Panc1 (cell line): Measurements from ENCODE around the gene DOCK1. TPM values are rescaled to one million over a fixed set of nuclear protein-coding genes. Genes with fewer than 3 reads are reported as not detected.

Experiments
- ATAC-seq: fragments of 200-7000 bp; cut with Tn5 transposase; 2 replicates; pipeline ENCODE4 v1.9.1; 2020; ENCODE audit warnings: mild to moderate bottlenecking, moderate library complexity
- BruUV-seq: library from RNA; stranded (reverse); fragments of 400-500 nt; replicated peaks from 2 replicates; lab custom pipeline; 2021; lab: Mats Ljungman, UMichigan
- CTCF ChIA-PET: fragments of 300-600 bp; sonication (Branson Sonifier 250); formaldehyde crosslinking; loops from one replicate; lab custom pipeline; 2022; ENCODE audit warnings: antibody characterized with exemption; lab: Charles Lee
- POLR2A ChIA-PET: fragments of 300-600 bp; sonication (Branson Sonifier 250); formaldehyde crosslinking; loops from one replicate; lab custom pipeline; 2022; ENCODE audit warnings: antibody characterized with exemption; lab: Charles Lee
- DNase-seq: peaks from one replicate; pipeline ENCODE4 v3.0.0-alpha.2; 2010; ENCODE audit warnings: low read depth, low spot score
- H3K27ac ChIP-seq: 2 replicates; pipeline ENCODE4 v1.5.1; 2011; ENCODE audit warnings: mild to moderate bottlenecking, low read length, inconsistent platforms
- H3K27me3 ChIP-seq: fragments of 200-500 bp; sonication (Bioruptor generic); 2 replicates; pipeline ENCODE4 v1.6.0; 2014; ENCODE audit warnings: low read length, inconsistent platforms; ENCODE audit not compliant: control insufficient read depth, insufficient read depth
- H3K36me3 ChIP-seq: fragments of 200-500 bp; sonication (Bioruptor generic); 2 replicates; pipeline ENCODE4 v1.5.1; 2014; ENCODE audit warnings: inconsistent platforms, mild to moderate bottlenecking, low read length, moderate library complexity; ENCODE audit not compliant: control insufficient read depth, insufficient read depth
- H3K4me1 ChIP-seq: 2 replicates; pipeline ENCODE4 v1.5.1; 2011; ENCODE audit warnings: inconsistent platforms, mild to moderate bottlenecking, low read length, moderate library complexity; ENCODE audit not compliant: control insufficient read depth, insufficient read depth
- H3K4me3 ChIP-seq, 2 experiments: 2 replicates each; pipeline ENCODE4 v1.5.1; 2011 to 2012; ENCODE audit warnings: low read depth in 2 of 2, low read length in 2 of 2, mild to moderate bottlenecking in 2 of 2, inconsistent platforms in 1 of 2, moderate library complexity in 1 of 2
- H3K9me3 ChIP-seq: fragments of 200-500 bp; sonication (Bioruptor generic); 2 replicates; pipeline ENCODE4 v1.5.1; 2014; ENCODE audit warnings: low read depth, mild to moderate bottlenecking, inconsistent platforms, low read length, moderate library complexity; ENCODE audit not compliant: control insufficient read depth, insufficient read depth
- POLR2AphosphoS5 ChIP-seq: IDR thresholded peaks from 2 replicates; pipeline ENCODE4 v1.6.1; 2012; ENCODE audit warnings: mild to moderate bottlenecking, low read depth, low read length, moderate library complexity
- SIN3A ChIP-seq: IDR thresholded peaks from 2 replicates; pipeline ENCODE4 v1.6.1; 2012; ENCODE audit warnings: low read depth, mild to moderate bottlenecking, low read length, moderate library complexity, borderline replicate concordance; ENCODE audit not compliant: insufficient read depth
- TCF7L2 ChIP-seq: IDR thresholded peaks from 2 replicates; pipeline ENCODE4 v1.6.1; 2011; ENCODE audit warnings: mild to moderate bottlenecking, low read depth, low read length, inconsistent platforms
- in situ Hi-C: cut with HindIII; loops from 2 replicates; pipeline ENCODE4 v1.10.0; 2016; ENCODE audit warnings: low sequenced_read_pairs, low pct_unique_long_range_greater_than_20kb
- intact Hi-C: fragments of 100-400 bp; cut with micrococcal nuclease; formaldehyde crosslinking; loops from one replicate; pipeline ENCODE4 v1.10.0; 2022; ENCODE audit not compliant: unreplicated experiment
- total RNA-seq: library from RNA; stranded (reverse); gene quantifications from one replicate; pipeline ENCODE4 v1.2.1, GENCODE V29; 2021; ENCODE audit not compliant: unreplicated experiment
- TF ChIP-seq, protein P1 (sequence below): fragments of 450-650 bp; IDR thresholded peaks from 2 replicates; pipeline ENCODE4 v1.5.1; 2017; ENCODE audit warnings: mild to moderate bottlenecking
- TF ChIP-seq, protein P2 (sequence below), 2 experiments: IDR thresholded peaks; 2 replicates each; pipeline ENCODE4 v1.6.1; 2011 to 2012; ENCODE audit warnings: low read depth in 2 of 2, control low read depth in 1 of 2, low read length in 1 of 2, mild to moderate bottlenecking in 1 of 2, moderate library complexity in 1 of 2; ENCODE audit not compliant: insufficient read depth in 1 of 2

Gene DOCK1
- total RNA-seq, 1 experiment from 2014 or later = 67.6 TPM

DNA sequence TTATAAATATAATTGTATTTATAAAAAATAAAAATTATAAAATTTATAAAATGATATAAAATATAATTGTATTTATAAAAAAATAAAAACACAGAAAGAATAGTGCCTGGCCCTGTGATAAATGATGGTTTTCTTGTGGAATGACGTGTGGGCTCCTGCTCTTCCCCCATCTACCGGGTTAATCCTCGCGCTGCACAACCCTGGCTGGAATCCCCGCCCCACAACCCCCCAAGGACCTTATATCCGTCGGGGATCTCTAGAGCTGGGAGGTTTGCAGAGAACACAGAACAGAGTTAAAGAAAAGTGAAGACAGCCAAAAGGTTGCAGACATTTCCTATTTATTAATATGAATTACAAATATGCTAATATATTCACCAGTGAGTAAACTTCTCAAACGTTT, 548.5 kb downstream of the DOCK1 start:
- in situ Hi-C loops (no loop called here), intact Hi-C loops (no loop called here)
- no peak for ATAC-seq

DNA sequence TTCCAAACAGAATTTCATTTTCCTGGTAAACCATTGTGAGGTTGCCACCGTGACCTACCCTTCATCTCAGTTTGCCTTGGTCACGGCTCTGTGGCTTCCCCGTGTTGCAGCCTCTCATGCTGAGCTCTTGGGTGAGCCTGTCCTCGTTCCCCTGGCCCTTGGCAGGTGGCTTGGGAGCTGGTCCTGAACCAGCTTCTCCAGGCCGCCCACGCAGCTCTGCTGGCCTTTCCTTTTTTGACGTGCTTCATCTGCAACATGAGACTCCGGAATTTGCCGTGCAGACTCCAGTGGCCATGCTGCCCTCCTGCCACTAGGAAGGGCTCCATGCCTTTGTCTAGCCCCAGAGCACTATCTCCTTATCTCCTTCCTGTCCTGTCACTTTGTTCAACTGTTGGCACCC, 550.9 kb downstream of the DOCK1 start:
- CTCF ChIA-PET = no interaction called here
- intact Hi-C loops (no loop called here), in situ Hi-C loops (no loop called here)
- POLR2A ChIA-PET = interaction anchor here (0.6 kb wide), 1 partner anchor 591 kb away, joined by 13 read pairs; no protein-coding TSS in a partner anchor
- H3K4me1 ChIP-seq = no peaks in the 10 kb centered on the region
- BruUV-seq = no TSS peak
- TF ChIP-seq POLR2AphosphoS5 (no peak), TCF7L2 (no peak), SIN3A (no peak)
- TF ChIP-seq, protein P1, sequence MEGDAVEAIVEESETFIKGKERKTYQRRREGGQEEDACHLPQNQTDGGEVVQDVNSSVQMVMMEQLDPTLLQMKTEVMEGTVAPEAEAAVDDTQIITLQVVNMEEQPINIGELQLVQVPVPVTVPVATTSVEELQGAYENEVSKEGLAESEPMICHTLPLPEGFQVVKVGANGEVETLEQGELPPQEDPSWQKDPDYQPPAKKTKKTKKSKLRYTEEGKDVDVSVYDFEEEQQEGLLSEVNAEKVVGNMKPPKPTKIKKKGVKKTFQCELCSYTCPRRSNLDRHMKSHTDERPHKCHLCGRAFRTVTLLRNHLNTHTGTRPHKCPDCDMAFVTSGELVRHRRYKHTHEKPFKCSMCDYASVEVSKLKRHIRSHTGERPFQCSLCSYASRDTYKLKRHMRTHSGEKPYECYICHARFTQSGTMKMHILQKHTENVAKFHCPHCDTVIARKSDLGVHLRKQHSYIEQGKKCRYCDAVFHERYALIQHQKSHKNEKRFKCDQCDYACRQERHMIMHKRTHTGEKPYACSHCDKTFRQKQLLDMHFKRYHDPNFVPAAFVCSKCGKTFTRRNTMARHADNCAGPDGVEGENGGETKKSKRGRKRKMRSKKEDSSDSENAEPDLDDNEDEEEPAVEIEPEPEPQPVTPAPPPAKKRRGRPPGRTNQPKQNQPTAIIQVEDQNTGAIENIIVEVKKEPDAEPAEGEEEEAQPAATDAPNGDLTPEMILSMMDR = no peak
- TF ChIP-seq, protein P2, sequence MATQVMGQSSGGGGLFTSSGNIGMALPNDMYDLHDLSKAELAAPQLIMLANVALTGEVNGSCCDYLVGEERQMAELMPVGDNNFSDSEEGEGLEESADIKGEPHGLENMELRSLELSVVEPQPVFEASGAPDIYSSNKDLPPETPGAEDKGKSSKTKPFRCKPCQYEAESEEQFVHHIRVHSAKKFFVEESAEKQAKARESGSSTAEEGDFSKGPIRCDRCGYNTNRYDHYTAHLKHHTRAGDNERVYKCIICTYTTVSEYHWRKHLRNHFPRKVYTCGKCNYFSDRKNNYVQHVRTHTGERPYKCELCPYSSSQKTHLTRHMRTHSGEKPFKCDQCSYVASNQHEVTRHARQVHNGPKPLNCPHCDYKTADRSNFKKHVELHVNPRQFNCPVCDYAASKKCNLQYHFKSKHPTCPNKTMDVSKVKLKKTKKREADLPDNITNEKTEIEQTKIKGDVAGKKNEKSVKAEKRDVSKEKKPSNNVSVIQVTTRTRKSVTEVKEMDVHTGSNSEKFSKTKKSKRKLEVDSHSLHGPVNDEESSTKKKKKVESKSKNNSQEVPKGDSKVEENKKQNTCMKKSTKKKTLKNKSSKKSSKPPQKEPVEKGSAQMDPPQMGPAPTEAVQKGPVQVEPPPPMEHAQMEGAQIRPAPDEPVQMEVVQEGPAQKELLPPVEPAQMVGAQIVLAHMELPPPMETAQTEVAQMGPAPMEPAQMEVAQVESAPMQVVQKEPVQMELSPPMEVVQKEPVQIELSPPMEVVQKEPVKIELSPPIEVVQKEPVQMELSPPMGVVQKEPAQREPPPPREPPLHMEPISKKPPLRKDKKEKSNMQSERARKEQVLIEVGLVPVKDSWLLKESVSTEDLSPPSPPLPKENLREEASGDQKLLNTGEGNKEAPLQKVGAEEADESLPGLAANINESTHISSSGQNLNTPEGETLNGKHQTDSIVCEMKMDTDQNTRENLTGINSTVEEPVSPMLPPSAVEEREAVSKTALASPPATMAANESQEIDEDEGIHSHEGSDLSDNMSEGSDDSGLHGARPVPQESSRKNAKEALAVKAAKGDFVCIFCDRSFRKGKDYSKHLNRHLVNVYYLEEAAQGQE (IDR thresholded peaks at IDR 0.05; ENCODE audit: insufficient read depth in 1 of 2, low read depth in 2 of 2, low read length in 1 of 2) = no peak
- ATAC-seq (no peak), DNase-seq (no peak)
- H3K4me3 ChIP-seq = no peak overlapping the region
- no peaks in the 10 kb centered on the region for H3K27me3 ChIP-seq
- no peaks in the 10 kb centered on the region for H3K36me3 ChIP-seq
- 0 out of 2 replicates have a peak, but pooled peaks cover 2% of the 10 kb centered on the region for H3K9me3 ChIP-seq
- H3K27ac ChIP-seq = no peak overlapping the region

More for the DNA sequence above, 548.5 kb downstream of the DOCK1 start:
- Histone ChIP-seq H3K27me3 (no peaks in the 10 kb centered on the region), H3K27ac (no peak overlapping the region), H3K4me1 (no peaks in the 10 kb centered on the region), H3K9me3 (no peaks in the 10 kb centered on the region), H3K36me3 (no peaks in the 10 kb centered on the region; the same call in 1 of the 2 replicates), H3K4me3 (no peak overlapping the region)
- ChIA-PET POLR2A (no interaction called here), CTCF (no interaction called here)
- DNase-seq = no peak
- TF ChIP-seq TCF7L2 (no peak), POLR2AphosphoS5 (no peak), SIN3A (no peak)
- TF ChIP-seq, protein P1 = no peak
- TF ChIP-seq, protein P2 (IDR thresholded peaks at IDR 0.05; ENCODE audit: insufficient read depth in 1 of 2, low read depth in 2 of 2, low read length in 1 of 2) = no peak
- no TSS peak for BruUV-seq
